Glomerular visceral epithelial cell (primary cell): ENCODE measurements around the gene IL1RAPL1.
A peak's percentile ranks its signal among the peaks of the same experiment; 100 is the strongest.

Source experiments
- DNase-seq: peaks from one replicate; pipeline ENCODE4 v3.0.0-alpha.2; 2016; ENCODE audit errors: extremely low spot score

IL1RAPL1 gene

GRCh38 chrX:29528281-29528680, 941.0 kb downstream of the IL1RAPL1 start:
- no peak for DNase-seq

- DNase-seq: no peak
These were observed 943.3 kb downstream of the IL1RAPL1 start for GRCh38 chrX:29530501-29530900.

GRCh38 chrX:29531336-29531735, 944.1 kb downstream of the IL1RAPL1 start:
- DNase-seq: no peak

GRCh38 chrX:29535212-29536162, 948.2 kb downstream of the IL1RAPL1 start:
- DNase-seq: no peak

GRCh38 chrX:29541038-29541437, 953.8 kb downstream of the IL1RAPL1 start:
- no peak for DNase-seq

GRCh38 chrX:29542152-29542551, 954.9 kb downstream of the IL1RAPL1 start:
- DNase-seq: no peak

GRCh38 chrX:29545878-29546277, 958.6 kb downstream of the IL1RAPL1 start:
- DNase-seq: no peak

- no peak for DNase-seq
These were observed 960.6 kb downstream of the IL1RAPL1 start for GRCh38 chrX:29547877-29548276.

GRCh38 chrX:29553542-29553941, 966.3 kb downstream of the IL1RAPL1 start:
- DNase-seq: no peak

GRCh38 chrX:29555465-29556091, 968.3 kb downstream of the IL1RAPL1 start:
- no peak for DNase-seq

GRCh38 chrX:29560065-29560464, 972.8 kb downstream of the IL1RAPL1 start:
- no peak for DNase-seq

GRCh38 chrX:29561417-29561816, 974.2 kb downstream of the IL1RAPL1 start:
- DNase-seq: no peak

- DNase-seq: no peak
These were observed 993.3 kb downstream of the IL1RAPL1 start for GRCh38 chrX:29580560-29580959.

GRCh38 chrX:29581223-29581622, 994.0 kb downstream of the IL1RAPL1 start:
- DNase-seq: no peak

- DNase-seq: no peak
These were observed 999.9 kb downstream of the IL1RAPL1 start for GRCh38 chrX:29587107-29587506.

GRCh38 chrX:29590921-29591320, 1003.7 kb downstream of the IL1RAPL1 start:
- DNase-seq: no peak

GRCh38 chrX:29604381-29604780, 1017.1 kb downstream of the IL1RAPL1 start:
- DNase-seq: no peak

GRCh38 chrX:29617276-29617675, 1030.0 kb downstream of the IL1RAPL1 start:
- DNase-seq: peak; percentile 27

- DNase-seq: peak; percentile 1
These were observed 1030.5 kb downstream of the IL1RAPL1 start for GRCh38 chrX:29617725-29618124.

- no peak for DNase-seq
These were observed 1040.6 kb downstream of the IL1RAPL1 start for GRCh38 chrX:29627833-29628232.

- no peak for DNase-seq
These were observed 1047.3 kb downstream of the IL1RAPL1 start for GRCh38 chrX:29634516-29634915.

GRCh38 chrX:29636331-29636730, 1049.1 kb downstream of the IL1RAPL1 start:
- no peak for DNase-seq

- no peak for DNase-seq
These were observed 1052.9 kb downstream of the IL1RAPL1 start for GRCh38 chrX:29640106-29640505.
